Astrocyte of the spinal cord (primary cell): ENCODE results near the gene GALNT17.

Experiments used
- DNase-seq: peaks from one replicate; pipeline ENCODE4 v3.0.0; 2011; ENCODE audit warnings: low read depth, low spot score
- H3K4me3 ChIP-seq: 2 replicates; pipeline ENCODE4 v1.5.1; 2011; ENCODE audit warnings: low read depth, mild to moderate bottlenecking, low read length, moderate library complexity
- in situ Hi-C: cut with HindIII; loops from 2 replicates; pipeline ENCODE4 v1.10.0; 2017; ENCODE audit warnings: low sequenced_read_pairs
- TF ChIP-seq, protein P1 (sequence below): IDR thresholded peaks from 2 replicates; pipeline ENCODE4 v1.5.1; 2012; ENCODE audit warnings: low read depth, mild to moderate bottlenecking, low read length, inconsistent platforms

The GALNT17 gene

DNA sequence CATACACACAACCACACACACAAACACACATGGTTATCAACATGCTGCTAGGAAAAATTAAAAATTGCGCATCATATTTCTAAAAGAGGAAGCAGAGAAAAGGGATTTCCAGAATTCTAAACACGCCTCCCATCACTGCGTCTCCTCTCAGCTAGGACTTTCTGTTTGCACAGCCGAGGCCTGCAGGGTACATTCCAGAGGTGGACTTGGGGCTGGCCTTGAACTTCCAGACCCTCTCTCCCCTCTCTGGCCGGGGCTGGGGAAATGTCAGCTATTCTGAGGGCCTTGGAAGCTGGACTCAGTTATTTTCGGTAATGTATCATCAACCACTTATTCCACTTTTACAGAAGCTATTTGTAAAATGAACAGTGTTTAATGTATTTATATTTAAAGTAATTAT lies 168.7 kb downstream of the GALNT17 start:
- H3K4me3 ChIP-seq, result no peak overlapping the region
- in situ Hi-C loops, result no loop called here
- TF ChIP-seq, protein P1, sequence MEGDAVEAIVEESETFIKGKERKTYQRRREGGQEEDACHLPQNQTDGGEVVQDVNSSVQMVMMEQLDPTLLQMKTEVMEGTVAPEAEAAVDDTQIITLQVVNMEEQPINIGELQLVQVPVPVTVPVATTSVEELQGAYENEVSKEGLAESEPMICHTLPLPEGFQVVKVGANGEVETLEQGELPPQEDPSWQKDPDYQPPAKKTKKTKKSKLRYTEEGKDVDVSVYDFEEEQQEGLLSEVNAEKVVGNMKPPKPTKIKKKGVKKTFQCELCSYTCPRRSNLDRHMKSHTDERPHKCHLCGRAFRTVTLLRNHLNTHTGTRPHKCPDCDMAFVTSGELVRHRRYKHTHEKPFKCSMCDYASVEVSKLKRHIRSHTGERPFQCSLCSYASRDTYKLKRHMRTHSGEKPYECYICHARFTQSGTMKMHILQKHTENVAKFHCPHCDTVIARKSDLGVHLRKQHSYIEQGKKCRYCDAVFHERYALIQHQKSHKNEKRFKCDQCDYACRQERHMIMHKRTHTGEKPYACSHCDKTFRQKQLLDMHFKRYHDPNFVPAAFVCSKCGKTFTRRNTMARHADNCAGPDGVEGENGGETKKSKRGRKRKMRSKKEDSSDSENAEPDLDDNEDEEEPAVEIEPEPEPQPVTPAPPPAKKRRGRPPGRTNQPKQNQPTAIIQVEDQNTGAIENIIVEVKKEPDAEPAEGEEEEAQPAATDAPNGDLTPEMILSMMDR, result no peak
- no peak for DNase-seq

DNA sequence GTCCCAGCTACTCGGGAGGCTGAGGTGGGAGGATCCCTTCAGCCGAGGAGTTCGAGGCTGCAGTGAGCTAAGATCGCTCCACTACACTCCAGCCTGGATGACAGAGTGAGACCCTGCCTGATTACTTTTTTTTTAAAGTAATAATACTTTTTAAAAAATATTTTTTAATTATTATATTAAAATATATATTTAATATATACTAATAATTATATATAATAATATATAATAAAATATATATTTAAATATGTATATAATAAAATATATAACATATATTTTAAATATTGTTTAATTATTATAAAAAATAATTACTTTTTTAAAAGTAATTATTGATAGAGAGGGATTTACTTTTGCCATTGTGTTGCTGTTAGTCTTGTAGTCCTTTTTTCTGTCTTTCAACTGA lies 169.2 kb downstream of the GALNT17 start:
- no peak for DNase-seq
- in situ Hi-C loops, result no loop called here
- TF ChIP-seq, protein P1, result no peak

DNA sequence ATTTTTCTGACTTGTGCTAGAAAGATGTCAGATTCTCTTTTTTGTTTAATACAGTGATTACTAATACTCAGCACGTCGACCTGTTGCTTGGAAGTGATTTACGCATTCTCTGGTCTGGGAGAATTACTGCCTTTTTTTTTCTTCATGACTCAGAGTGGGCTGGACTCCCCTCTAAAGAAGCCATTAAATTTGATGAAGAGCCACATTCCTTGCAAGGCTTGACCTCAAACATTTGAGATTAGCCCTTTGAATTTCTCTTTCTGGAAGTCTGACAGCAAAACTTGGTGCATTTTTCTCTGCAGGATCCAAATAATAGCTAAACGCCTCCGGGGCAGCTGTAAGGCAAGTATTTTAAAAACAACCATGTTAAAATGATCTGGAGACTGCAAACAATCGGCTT lies 171.6 kb downstream of the GALNT17 start:
- in situ Hi-C loops, result no loop called here
- TF ChIP-seq, protein P1, result no peak
- DNase-seq, result peak; percentile 61
- no peak overlapping the region for H3K4me3 ChIP-seq

More for the DNA sequence above, 169.2 kb downstream of the GALNT17 start:
- no peak overlapping the region for H3K4me3 ChIP-seq

DNA sequence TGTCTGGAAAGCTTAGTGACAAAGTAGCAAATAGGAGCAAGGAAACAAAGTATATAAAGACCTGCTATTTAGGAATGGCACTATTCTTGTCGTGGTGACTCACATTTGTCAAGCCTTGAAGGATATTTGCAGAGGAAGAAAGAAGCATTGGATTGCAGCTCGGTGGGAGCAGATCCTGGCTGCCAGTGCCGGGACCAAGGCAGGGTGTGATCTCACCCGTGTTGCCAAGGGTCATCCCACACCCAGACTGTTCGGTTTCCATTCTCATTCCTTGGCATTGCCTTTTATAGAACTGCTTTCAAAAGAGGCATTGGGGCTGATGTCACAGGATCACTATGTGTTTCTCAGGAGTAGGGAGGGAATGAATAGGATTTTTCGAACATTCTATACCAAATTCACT lies 176.2 kb downstream of the GALNT17 start:
- no peak overlapping the region for H3K4me3 ChIP-seq
- DNase-seq, result peak; percentile 57
- in situ Hi-C loops, result no loop called here
- TF ChIP-seq, protein P1, result no peak

DNA sequence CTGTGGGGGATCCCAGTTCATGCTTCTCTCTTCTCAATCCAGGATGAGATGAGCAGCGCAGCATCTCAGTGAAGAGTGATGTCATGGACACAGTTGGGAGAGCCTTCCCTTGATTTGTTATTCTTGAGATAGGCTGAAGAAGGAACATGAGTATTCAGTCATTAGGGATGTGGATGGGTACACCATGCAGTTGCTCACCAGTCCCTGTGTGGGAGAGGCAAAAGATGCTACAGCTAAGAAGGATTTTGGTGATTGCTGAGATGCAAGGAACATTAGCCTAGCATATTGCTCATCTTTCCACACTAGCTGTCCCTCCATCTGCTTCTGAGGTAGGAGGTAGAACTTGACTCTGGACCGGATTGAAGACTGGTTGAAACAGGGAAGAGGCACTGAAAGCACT lies 179.6 kb downstream of the GALNT17 start:
- in situ Hi-C loops, result no loop called here
- DNase-seq, result no peak
- TF ChIP-seq, protein P1, result no peak
- H3K4me3 ChIP-seq, result no peak overlapping the region

DNA sequence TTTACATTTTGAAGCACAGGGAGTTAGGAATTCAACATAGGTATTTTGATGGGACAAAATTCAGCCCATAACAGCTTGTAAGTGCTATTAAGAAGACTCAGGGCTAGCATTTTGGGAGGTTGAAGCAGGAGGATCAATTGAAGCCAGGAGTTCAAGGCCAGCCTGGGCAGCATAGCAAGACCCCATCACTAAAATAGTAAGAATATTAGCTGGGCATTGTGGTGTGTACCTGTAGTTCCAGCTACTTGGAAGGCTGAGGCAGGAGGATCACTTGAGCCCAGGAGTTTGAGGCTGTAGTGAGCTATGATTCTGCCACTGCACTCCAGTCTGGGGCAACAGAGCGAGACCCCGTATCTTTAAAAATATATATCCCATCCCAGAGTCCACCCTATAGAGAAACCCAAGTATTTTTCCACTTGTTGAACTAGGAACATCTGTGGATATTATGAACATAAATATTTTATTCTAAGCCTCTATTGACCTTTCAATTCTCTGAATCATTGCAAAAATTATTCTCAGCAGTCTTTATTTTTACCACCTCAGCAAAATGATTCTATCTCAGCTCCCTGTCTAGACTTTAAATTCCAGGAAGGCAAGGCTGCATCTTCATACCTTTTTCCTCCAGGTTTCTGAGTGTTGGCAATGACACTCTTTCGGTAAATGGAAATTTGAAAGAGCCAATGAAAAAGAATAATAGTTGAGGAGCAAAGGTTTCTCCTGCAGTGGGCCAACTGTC lies 181.0 kb downstream of the GALNT17 start:
- TF ChIP-seq, protein P1, result no peak
- no peak for DNase-seq

More for the DNA sequence above, 181.0 kb downstream of the GALNT17 start:
- no peak overlapping the region for H3K4me3 ChIP-seq
- in situ Hi-C loops, result no loop called here
